AG04450 (cell line): ENCODE measurements around the gene AHR. TPM values are rescaled to one million over a fixed set of nuclear protein-coding genes. Genes with fewer than 3 reads are reported as not detected.

Source experiments
- CTCF ChIA-PET: fragments of 300-600, 350-600 bp; formaldehyde crosslinking; extraction: SDS; loops from one replicate; lab custom pipeline; 2022; ENCODE audit warnings: antibody characterized with exemption, inconsistent platforms; lab: Charles Lee
- POLR2A ChIA-PET: fragments of 350-600 bp; formaldehyde crosslinking; extraction: SDS; loops from one replicate; lab custom pipeline; 2021; ENCODE audit warnings: antibody characterized with exemption, inconsistent platforms; lab: Yijun Ruan, JAX
- DNase-seq: peaks from one replicate; pipeline ENCODE4 v3.0.0-alpha.2; 2011; ENCODE audit warnings: low read depth, low spot score
- H3K27ac ChIP-seq: one replicate; pipeline ENCODE4 v1.5.1; 2012; ENCODE audit warnings: low read depth, low read length, control low read depth
- H3K27me3 ChIP-seq: one replicate; pipeline ENCODE4 v1.6.0; 2012; ENCODE audit warnings: low read length; ENCODE audit not compliant: control insufficient read depth, insufficient read depth
- H3K4me3 ChIP-seq: 2 replicates; pipeline ENCODE4 v1.5.1; 2011; ENCODE audit warnings: mild to moderate bottlenecking, low read depth, low read length, control low read depth
- H3K9me3 ChIP-seq: 2 replicates; pipeline ENCODE4 v1.5.1; 2012; ENCODE audit warnings: low read length; ENCODE audit not compliant: control insufficient read depth, insufficient read depth
- CTCF ChIP-seq: IDR thresholded peaks from 2 replicates; pipeline ENCODE4 v1.5.1; 2011; ENCODE audit warnings: low read depth, low read length, control low read depth, inconsistent platforms
- polyA plus RNA-seq: library from polyadenylated mRNA; depleted of rRNA; stranded (reverse); fragments of >200 nt; gene quantifications from 2 replicates; pipeline ENCODE4 v1.2.3, GENCODE V29; 2011

The AHR gene
- polyA plus RNA-seq, 1 experiment: 9.8 TPM

- no peaks in the 10 kb centered on the region for H3K27me3 ChIP-seq
- POLR2A ChIA-PET: no interaction called here
Measured at GRCh38 chr7:17289074-17289645, 9.3 kb upstream of the AHR start.

GRCh38 chr7:17292843-17293242, 5.6 kb upstream of the AHR start:
- Histone ChIP-seq H3K4me3 (no peak overlapping the region), H3K9me3 (no peaks in the 10 kb centered on the region), H3K27me3 (no peaks in the 10 kb centered on the region), H3K27ac (no peak overlapping the region)
- ChIA-PET POLR2A (no interaction called here), CTCF (interaction anchor here (1.4 kb wide), 1 partner anchor 310 kb away, joined by 5 read pairs; no protein-coding TSS in a partner anchor)
- DNase-seq: no peak
- no peak for TF ChIP-seq CTCF

More at GRCh38 chr7:17289074-17289645, 9.3 kb upstream of the AHR start:
- no peaks in the 10 kb centered on the region for H3K9me3 ChIP-seq
- no peak for TF ChIP-seq CTCF
- H3K4me3 ChIP-seq: no peak overlapping the region
- CTCF ChIA-PET: no interaction called here
- no peak for DNase-seq
- no peak overlapping the region for H3K27ac ChIP-seq

- Histone ChIP-seq H3K27ac (no peak overlapping the region), H3K9me3 (no peaks in the 10 kb centered on the region), H3K4me3 (no peak overlapping the region), H3K27me3 (no peaks in the 10 kb centered on the region)
- ChIA-PET POLR2A (no interaction called here), CTCF (interaction anchor here (1.4 kb wide), 1 partner anchor 311 kb away, joined by 5 read pairs; no protein-coding TSS in a partner anchor)
- no peak for TF ChIP-seq CTCF
- no peak for DNase-seq
Measured at GRCh38 chr7:17293481-17293880, 5.0 kb upstream of the AHR start.

GRCh38 chr7:17297243-17297642, 1.2 kb upstream of the AHR start:
- H3K4me3 ChIP-seq: no peak overlapping the region
- CTCF ChIA-PET: interaction anchor here (0.8 to 2.6 kb wide), 5 partner anchors 314 to 406 kb away, joined by 3 to 11 read pairs (median 4); no protein-coding TSS in a partner anchor
- POLR2A ChIA-PET: interaction anchor here (1.7 kb wide), 1 partner anchor 21 kb away, joined by 5 read pairs; no protein-coding TSS in a partner anchor

More at GRCh38 chr7:17297243-17297642, 1.2 kb upstream of the AHR start:
- Histone ChIP-seq H3K27ac (no peak overlapping the region), H3K27me3 (no peaks in the 10 kb centered on the region), H3K9me3 (no peaks in the 10 kb centered on the region)
- no peak for TF ChIP-seq CTCF
- no peak for DNase-seq
